HepG2 (cell line): ENCODE measurements around the gene MYLK. TPM values are rescaled to one million over a fixed set of nuclear protein-coding genes. Genes with fewer than 3 reads are reported as not detected.

Experiments
- CC2D1A ChIP-seq: sonication (generic); formaldehyde crosslinking; IDR thresholded peaks from 2 replicates; pipeline ENCODE4 v1.8.1; 2023; ENCODE audit warnings: mild to moderate bottlenecking, missing genetic modification reagents
- HOXA5 ChIP-seq: sonication (generic); formaldehyde crosslinking; IDR thresholded peaks from 2 replicates; pipeline ENCODE4 v1.4.0; 2020; ENCODE audit warnings: missing genetic modification reagents
- MEIS2 ChIP-seq: sonication (generic); formaldehyde crosslinking; IDR thresholded peaks from 2 replicates; pipeline ENCODE4 v1.9.0; 2021; ENCODE audit warnings: mild to moderate bottlenecking, missing genetic modification reagents
- PHF21A ChIP-seq: sonication (generic); formaldehyde crosslinking; IDR thresholded peaks from 2 replicates; pipeline ENCODE4 v1.5.0; 2020; ENCODE audit warnings: mild to moderate bottlenecking, missing genetic modification reagents
- SNAPC4 ChIP-seq: sonication (generic); formaldehyde crosslinking; IDR thresholded peaks from 2 replicates; pipeline ENCODE4 v1.4.0; 2020; ENCODE audit warnings: mild to moderate bottlenecking, missing genetic modification reagents
- SOX5 ChIP-seq: IDR thresholded peaks from 2 replicates; pipeline ENCODE4 v1.6.1; 2016; ENCODE audit warnings: borderline replicate concordance
- YY1 ChIP-seq: IDR thresholded peaks from 2 replicates; pipeline ENCODE4 v1.6.1; 2011; ENCODE audit warnings: low read length, low read depth, moderate library complexity, mild to moderate bottlenecking; ENCODE audit not compliant: insufficient read depth, insufficient replicate concordance
- ZNF543 ChIP-seq: sonication (generic); formaldehyde crosslinking; IDR thresholded peaks from 2 replicates; pipeline ENCODE4 v1.4.0; 2020; ENCODE audit warnings: mild to moderate bottlenecking, missing genetic modification reagents
- ZNF577 ChIP-seq: sonication (generic); formaldehyde crosslinking; IDR thresholded peaks from 2 replicates; pipeline ENCODE4 v1.4.0; 2020; ENCODE audit warnings: mild to moderate bottlenecking, low read depth, missing genetic modification reagents, borderline replicate concordance
- ZNF772 ChIP-seq: sonication (generic); formaldehyde crosslinking; IDR thresholded peaks from 2 replicates; pipeline ENCODE4 v1.5.0; 2020; ENCODE audit warnings: mild to moderate bottlenecking, missing genetic modification reagents
- polyA plus RNA-seq, 8 experiments: library from polyadenylated mRNA; depleted of rRNA in 3 of 8; stranded (reverse) in 7 of 8; unstranded in 1 of 8; fragments of >200 nt; fragmentation: Illumina TruSeq in 4 of 8; extraction: Trizol in 4 of 8; gene quantifications; 2 replicates each; pipeline versions ENCODE4 v1.2.1 to v1.2.3, GENCODE V29; 2011 to 2016; ENCODE audit warnings: low read depth in 4 of 8, missing spikeins in 1 of 8, mixed read lengths in 1 of 8; ENCODE audit not compliant: insufficient read depth in 1 of 8
- total RNA-seq, 5 experiments: library from RNA; depleted of rRNA; stranded (reverse); fragments of >200 nt; fragmentation: Illumina TruSeq; extraction: Trizol; gene quantifications; 2 replicates each; pipeline ENCODE4 v1.2.3, GENCODE V29; 2016; ENCODE audit warnings: low read depth in 1 of 5
- TF ChIP-seq, protein P1 (sequence below): sonication (generic); formaldehyde crosslinking; IDR thresholded peaks from 2 replicates; pipeline ENCODE4 v1.9.0; 2021; ENCODE audit warnings: mild to moderate bottlenecking, missing genetic modification reagents
- TF ChIP-seq, protein P2 (sequence below), 2 experiments: IDR thresholded peaks; 2 replicates each; pipeline ENCODE4 v1.6.1; 2011 to 2012; ENCODE audit warnings: low read length in 2 of 2, borderline replicate concordance in 1 of 2, low read depth in 1 of 2, mild to moderate bottlenecking in 1 of 2, moderate library complexity in 1 of 2
- TF ChIP-seq, protein P3 (sequence below): sonication (generic); formaldehyde crosslinking; IDR thresholded peaks from 2 replicates; pipeline ENCODE4 v1.5.0; 2020; ENCODE audit warnings: missing genetic modification reagents

The MYLK gene
- total and polyA plus RNA-seq, 2 of the 13 experiments (the other 11 are each of a cell fraction or from before 2014, with no cell fraction given), result 10.6 to 34.9 TPM

DNA sequence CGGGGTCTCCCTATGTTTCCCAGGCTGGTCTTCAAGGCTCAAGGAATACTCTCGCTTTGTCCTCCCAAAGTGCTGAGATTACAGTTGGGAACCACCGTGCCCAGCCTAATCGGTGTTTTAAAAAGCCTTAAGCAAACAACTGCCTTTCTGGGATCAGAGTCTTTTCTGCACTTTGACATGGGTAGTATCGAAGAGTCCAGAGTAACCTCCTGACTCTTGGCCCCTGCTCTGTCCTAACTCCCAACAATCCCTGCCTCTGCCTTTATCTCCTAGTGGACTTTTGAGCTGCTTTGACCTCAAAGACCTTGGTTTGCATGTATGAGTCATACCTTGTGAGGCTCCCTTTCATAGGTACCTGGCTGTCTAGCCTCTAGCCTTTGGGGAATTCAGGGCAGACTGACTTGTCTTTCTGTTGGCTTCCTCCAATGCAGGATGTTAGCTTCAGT, 278.3 kb downstream of the MYLK start (continued):
- TF ChIP-seq, protein P1, sequence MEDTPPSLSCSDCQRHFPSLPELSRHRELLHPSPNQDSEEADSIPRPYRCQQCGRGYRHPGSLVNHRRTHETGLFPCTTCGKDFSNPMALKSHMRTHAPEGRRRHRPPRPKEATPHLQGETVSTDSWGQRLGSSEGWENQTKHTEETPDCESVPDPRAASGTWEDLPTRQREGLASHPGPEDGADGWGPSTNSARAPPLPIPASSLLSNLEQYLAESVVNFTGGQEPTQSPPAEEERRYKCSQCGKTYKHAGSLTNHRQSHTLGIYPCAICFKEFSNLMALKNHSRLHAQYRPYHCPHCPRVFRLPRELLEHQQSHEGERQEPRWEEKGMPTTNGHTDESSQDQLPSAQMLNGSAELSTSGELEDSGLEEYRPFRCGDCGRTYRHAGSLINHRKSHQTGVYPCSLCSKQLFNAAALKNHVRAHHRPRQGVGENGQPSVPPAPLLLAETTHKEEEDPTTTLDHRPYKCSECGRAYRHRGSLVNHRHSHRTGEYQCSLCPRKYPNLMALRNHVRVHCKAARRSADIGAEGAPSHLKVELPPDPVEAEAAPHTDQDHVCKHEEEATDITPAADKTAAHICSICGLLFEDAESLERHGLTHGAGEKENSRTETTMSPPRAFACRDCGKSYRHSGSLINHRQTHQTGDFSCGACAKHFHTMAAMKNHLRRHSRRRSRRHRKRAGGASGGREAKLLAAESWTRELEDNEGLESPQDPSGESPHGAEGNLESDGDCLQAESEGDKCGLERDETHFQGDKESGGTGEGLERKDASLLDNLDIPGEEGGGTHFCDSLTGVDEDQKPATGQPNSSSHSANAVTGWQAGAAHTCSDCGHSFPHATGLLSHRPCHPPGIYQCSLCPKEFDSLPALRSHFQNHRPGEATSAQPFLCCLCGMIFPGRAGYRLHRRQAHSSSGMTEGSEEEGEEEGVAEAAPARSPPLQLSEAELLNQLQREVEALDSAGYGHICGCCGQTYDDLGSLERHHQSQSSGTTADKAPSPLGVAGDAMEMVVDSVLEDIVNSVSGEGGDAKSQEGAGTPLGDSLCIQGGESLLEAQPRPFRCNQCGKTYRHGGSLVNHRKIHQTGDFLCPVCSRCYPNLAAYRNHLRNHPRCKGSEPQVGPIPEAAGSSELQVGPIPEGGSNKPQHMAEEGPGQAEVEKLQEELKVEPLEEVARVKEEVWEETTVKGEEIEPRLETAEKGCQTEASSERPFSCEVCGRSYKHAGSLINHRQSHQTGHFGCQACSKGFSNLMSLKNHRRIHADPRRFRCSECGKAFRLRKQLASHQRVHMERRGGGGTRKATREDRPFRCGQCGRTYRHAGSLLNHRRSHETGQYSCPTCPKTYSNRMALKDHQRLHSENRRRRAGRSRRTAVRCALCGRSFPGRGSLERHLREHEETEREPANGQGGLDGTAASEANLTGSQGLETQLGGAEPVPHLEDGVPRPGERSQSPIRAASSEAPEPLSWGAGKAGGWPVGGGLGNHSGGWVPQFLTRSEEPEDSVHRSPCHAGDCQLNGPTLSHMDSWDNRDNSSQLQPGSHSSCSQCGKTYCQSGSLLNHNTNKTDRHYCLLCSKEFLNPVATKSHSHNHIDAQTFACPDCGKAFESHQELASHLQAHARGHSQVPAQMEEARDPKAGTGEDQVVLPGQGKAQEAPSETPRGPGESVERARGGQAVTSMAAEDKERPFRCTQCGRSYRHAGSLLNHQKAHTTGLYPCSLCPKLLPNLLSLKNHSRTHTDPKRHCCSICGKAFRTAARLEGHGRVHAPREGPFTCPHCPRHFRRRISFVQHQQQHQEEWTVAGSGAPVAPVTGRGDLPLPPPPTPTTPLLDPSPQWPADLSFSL (CRISPR knock-in tag), result no peak
- TF ChIP-seq ZNF772 (CRISPR knock-in tag) (peak; percentile 80), PHF21A (CRISPR knock-in tag) (peak; percentile 90), MEIS2 (CRISPR knock-in tag) (no peak; the same call in 1 of the 2 replicates), CC2D1A (CRISPR knock-in tag) (no peak), SNAPC4 (CRISPR knock-in tag) (no peak), SOX5 (CRISPR knock-in tag) (peak; percentile 94), ZNF543 (CRISPR knock-in tag) (peak; percentile 29; the same call in 1 of the 2 replicates), YY1 (no peak), ZNF577 (no peak), HOXA5 (no peak)
- TF ChIP-seq, protein P2, sequence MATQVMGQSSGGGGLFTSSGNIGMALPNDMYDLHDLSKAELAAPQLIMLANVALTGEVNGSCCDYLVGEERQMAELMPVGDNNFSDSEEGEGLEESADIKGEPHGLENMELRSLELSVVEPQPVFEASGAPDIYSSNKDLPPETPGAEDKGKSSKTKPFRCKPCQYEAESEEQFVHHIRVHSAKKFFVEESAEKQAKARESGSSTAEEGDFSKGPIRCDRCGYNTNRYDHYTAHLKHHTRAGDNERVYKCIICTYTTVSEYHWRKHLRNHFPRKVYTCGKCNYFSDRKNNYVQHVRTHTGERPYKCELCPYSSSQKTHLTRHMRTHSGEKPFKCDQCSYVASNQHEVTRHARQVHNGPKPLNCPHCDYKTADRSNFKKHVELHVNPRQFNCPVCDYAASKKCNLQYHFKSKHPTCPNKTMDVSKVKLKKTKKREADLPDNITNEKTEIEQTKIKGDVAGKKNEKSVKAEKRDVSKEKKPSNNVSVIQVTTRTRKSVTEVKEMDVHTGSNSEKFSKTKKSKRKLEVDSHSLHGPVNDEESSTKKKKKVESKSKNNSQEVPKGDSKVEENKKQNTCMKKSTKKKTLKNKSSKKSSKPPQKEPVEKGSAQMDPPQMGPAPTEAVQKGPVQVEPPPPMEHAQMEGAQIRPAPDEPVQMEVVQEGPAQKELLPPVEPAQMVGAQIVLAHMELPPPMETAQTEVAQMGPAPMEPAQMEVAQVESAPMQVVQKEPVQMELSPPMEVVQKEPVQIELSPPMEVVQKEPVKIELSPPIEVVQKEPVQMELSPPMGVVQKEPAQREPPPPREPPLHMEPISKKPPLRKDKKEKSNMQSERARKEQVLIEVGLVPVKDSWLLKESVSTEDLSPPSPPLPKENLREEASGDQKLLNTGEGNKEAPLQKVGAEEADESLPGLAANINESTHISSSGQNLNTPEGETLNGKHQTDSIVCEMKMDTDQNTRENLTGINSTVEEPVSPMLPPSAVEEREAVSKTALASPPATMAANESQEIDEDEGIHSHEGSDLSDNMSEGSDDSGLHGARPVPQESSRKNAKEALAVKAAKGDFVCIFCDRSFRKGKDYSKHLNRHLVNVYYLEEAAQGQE (IDR thresholded peaks at IDR 0.05; ENCODE audit: borderline replicate concordance in 1 of 2, low read depth in 1 of 2, low read length in 2 of 2), result peak in 1 of 2 experiments; percentile 74; a peak in 2 of 4 replicates
- TF ChIP-seq, protein P3, sequence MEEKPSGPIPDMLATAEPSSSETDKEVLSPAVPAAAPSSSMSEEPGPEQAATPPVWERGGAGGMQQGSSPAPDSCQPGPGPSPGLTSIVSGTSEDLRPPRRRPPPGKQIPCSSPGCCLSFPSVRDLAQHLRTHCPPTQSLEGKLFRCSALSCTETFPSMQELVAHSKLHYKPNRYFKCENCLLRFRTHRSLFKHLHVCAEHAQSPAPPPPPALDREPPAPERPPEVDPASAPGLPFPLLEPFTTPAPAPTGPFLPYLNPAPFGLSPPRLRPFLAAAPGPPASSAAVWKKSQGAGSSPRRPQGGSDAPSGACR, result 0 out of 2 replicates have a peak, but pooled peaks have one; percentile 69
